CD4-positive, alpha-beta T cell treated with Interleukin-2 at 100 ng/mL for 4 hours (primary cell): ENCODE data around the gene TFIP11.

Experiments
- DNase-seq: peaks from one replicate; pipeline ENCODE4 v3.0.0-alpha.2; 2020; ENCODE audit warnings: low spot score

TFIP11 gene

DNA sequence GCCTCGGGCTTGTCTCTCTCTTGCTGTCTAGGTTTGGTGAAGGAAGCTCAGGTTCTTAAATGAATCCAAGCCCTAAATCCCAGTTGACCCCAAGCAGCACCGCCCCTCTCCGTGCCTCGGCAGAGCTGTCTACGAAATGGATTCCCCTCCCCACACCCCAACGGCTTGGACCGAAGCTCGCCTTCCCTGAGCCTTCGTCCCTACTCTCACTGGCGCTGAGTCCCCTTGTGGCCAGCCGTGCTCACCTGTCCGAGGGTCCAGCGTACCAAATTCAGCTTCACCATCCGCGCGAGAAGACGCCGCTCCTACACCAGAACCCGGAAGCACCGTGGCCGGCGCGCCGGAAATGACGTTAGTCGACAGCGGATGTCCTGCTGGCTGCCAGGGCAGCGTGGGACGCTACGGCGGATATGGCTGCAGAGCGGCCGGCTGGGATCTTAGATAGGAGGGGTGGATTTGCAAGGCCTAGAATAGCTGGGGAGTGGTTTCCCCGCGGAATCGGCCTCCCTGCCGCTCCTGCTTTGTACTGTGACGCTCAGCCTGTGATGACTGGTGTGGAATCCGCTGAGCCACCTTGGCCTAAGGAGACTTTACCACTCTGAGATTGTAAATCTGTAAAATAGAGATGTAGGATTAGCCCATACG is at the start of gene TFIP11:
TFIP11 (minus strand) TSS at position 325 of the 645 bp plus-strand sequence. CDS start 2,201 bp downstream, outside the sequence.
- peak; percentile 88 for DNase-seq

DNA sequence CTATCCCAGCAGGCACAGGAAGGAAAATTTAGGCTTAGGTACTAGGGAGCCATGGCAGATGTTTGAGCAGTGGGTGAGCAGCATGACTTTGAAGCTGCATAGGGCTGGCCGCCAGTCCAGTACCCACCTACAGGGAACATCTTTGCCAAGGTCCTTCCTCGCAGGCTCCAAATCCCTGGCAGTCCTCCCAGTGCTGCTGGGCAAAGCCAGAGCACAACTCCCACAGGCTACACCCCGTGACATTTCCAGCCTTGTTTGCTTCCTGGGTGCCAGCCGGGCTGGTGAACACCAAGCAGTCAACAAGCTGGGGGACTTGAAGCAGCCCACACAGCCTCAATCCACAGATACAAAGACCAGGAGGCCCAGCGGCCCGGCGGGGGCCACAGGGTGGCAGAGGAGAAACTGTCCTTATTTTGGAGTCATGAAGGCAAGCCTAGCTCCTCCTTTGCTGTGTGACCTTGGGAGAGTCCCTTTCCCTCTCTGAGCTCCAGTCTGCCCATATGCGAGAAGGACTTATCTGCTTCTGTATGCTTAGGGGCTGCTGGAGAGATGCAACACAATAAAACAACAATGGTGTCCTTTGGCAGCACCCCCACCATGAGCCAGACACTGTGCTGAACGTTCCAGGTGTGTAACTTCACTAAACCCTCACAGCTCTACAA is 49.6 kb upstream of the TFIP11 start:
- no peak for DNase-seq

DNA sequence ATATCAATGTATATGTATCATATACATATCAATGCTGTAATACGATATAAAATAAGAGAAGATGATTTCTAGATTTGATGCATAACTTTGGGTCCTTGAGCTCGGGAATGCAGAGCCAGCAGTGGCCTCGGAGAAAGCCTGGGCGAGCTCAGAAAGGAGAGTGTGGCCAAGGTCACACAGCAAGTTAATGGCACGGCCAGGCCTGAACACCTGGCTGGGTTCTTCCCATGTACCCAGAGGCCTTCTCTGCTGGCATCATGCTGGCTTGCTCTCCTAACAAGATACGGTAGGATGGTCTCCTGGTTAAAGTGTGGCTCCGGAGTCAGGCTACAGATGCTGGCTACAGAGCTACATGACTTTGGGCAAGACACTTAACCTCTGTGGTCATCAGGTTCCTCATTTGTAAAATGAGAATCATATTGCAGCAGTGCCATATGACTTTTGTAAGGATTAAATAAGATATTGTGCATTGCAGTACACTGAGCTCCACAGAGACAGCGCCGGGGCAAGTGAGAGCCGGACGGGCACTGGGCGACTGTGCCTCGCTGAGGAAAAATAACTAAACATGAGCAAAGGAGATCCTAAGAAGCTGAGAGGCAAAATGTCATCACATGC is 47.8 kb upstream of the TFIP11 start:
- DNase-seq, result no peak

DNA sequence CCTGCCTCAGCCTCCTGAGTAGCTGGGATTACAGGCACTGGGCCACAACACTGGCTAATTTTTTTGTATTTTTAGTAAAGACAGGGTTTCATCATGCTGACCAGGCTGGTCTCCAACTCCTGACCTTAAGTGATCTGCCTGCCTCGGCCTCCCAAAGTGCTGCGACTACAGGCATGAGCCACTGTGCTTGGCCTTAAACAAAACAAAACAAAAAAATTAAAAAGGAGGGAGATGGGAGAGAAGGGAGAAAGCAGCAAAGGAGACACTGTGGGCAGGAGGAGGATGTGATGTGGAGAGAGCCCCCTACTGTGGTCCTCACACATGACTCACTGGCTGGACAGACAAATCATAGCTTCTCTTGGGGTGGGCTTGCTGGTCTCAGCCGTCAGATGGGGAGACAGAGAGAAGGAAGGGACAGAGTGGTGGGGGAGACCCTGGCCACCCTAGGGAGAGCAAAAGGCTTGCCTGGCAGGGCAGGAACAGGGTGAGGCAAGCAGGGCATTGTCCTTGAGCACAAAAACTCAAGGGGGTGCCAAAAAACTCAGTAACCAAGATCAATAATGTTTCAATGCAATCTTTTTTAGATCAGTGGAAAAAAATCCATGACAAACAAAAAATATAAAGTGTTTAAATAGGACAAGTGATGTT is 46.1 kb upstream of the TFIP11 start:
- DNase-seq, result no peak

DNA sequence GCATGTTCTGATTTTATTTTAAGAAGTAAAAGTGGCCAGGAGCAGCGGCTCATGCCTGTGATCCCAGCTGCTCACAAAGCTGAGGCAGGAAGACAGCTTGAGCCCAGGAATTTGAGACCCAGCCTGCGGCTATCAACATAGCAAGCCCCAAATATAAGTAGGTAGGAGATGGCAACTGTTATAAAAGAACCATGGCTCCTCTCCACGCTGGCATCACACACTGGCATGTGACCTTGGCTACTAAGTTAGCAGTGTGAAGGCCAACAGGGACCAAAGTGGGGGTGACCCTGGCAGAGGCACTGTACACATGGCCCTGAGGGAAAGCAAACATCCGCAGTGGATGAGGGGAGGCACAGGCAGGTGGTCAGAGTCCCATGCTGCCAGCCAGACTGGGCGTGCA is 44.6 kb upstream of the TFIP11 start:
- no peak for DNase-seq

DNA sequence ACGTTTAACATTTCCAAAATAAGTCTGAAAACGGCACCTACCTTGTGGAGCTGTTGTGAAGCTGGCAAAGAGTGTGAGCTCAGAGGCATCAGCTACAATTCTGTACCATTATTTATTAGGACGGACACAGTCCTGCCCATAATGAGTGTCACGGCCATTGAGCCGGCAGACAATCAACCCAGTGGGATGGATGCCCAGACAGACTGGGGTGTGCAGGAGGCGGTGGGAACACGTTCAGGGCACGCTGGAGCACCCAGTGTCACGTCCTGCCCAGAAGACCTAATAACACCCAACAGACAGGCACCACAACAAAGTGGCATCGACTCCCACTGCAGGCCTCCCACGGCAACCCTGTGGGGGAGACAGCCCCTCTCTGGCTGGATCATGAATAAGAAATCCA is 43.2 kb upstream of the TFIP11 start:
- no peak for DNase-seq

DNA sequence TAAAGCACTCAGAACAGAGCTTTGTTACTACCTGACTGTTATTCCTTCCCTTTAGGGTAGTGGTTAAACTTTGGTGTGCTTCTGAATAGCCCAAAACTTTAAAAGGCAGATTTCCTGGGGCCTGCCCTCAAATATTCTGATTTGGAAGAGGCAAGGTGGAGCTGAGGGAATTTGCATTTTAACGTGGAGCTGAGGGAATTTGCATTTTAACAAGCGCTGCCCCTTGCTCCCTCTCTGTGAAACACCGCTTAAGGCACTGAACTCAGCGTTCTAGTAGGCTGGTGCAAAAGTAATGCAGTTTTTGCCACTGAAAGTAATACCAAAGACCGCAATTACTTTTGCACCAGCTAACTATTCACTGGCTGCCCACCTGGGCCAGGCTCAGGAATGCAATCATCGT is 42.7 kb upstream of the TFIP11 start:
- DNase-seq, result no peak

DNA sequence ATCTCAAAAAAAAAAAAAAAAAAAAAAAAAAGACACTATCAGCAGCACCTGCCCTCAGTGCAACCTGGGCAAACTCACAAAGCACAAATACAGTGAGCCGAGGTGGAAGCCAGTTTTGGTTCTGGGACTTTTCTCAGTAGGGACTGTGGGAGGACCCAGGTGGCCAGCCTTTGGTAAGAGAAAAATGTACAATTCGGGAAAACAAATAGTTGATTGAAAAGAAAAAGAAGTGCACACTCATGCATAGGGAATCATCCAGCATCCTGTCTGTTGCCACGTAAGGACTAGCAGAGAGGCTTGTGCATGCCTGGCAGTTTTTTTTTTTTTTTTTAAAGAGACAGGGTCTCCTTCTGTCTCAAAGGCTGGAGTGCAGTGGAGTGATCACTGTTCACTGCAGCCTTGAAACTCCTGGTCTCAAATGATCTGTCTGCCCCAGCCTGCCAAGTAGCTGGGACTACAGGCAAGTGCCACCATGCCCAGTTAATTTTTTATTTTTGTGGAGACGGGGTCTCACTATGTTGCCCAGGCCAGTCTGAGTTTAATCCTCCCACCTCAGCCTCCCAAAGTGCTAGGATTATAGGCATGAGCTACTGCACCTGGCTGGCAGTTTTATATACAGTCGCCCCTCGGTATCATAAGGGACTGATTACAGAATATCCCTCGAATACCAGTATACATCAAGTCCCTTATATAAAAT is 40.9 kb upstream of the TFIP11 start:
- no peak for DNase-seq

DNA sequence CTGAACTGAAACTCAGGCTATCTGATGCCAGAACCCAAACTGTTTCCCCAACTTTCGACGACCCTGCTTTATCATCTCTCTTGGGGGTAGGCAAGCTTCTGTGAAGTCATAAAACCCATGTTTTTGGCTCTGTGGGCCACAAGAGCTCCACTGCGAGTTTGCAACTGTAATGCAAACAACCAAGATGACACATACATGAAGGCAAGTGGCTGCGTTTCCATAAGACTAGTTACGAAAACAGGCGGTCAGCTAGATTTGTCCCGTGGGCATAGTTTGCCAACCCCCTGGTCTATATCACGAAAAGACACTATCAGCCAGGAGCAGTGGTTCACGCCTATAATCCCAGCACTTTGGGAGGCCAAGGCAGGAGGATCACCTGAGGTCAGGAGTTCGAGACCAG is 40.2 kb upstream of the TFIP11 start:
- DNase-seq, result no peak

DNA sequence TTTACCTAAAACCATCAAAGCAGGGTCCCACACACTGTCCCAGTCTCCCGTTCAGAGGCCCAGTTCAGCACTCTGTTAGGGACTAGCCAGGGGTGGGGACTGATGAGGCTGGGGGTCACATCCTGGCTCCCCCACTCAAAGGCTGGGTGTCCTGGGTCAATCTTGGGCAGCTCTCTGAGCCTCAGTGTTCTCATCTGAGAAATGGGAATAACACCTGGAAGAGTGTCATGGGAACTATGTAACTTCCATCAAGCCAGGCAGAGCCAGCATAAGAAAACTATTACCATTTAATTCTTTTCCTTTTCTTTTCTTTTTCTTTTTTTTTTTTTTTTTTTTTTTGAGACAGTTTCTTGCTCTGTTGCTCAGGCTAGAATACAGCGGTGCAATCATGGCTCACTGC is 39.3 kb upstream of the TFIP11 start:
- DNase-seq, result no peak

DNA sequence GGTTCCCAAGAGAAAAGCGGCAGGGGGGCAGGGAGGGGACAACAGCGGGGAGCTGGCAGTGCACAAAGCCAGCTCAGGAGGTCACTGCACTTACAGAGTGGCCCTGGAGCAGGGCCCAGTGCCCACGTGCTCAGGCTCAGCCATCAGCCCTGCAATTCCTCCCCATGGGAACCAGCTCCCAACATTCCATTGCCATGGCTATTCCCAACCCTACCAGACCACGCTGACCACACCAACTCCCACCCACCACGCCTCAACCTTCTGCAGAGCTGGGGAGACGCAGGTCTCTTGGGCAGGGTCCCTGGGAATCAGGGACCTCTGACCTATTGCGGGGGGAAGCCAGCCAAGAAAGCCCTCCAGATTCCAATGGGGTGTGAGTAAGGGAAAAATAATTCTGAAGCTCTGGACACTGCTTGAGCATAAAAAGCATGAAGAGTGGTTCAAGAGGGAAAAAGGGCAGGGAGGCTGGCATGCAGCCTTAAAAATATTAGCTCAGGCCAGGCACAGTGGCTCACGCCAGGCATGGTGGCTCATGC is 38.3 kb upstream of the TFIP11 start:
- DNase-seq, result no peak

DNA sequence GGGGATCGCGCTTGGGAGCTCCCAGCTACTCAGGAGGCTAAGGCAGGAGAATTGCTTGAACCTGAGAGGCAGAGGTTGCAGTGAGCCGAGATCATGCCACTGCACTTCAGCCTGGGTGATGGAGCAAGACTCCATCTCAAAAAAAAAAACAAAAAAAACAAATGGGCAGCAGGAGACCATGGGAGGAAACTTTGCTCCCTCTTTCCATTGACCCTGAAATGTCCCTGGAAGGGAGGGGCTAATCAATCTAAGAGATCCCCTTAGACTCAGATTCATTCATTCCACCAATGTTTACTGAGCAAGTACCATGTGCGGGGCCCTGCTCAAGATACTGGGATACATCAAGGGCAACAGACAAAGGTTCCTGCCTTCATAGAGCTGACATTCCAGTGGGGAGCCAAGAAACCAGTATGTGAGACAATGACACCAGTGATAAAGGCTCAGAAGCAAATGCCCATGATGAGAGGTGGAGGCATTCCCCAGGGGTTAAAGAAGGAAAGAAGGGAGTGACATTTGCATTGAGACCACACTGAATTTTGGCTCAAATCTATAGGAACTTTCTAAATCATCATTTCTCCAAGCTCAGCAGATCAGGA is 37.7 kb upstream of the TFIP11 start:
- DNase-seq, result no peak

DNA sequence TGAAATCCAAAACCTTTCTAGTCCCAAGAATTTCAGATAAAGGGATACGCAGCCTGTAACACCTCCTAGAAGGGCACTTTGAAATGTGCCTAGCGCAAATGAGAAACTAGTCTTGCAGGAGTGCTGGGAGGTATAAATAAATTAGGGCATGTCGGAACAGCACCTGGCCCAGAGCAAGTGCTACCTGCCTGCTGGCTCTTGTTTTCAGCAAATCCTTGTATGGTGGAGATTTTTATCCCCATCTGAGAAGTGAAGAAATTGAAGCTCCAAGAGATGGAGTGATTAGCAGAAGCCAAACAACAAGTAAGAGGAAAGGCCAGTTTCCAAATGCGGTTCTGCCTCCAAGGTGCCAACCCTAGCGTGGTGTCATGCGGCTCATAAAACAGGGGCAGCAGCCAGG is 36.7 kb upstream of the TFIP11 start:
- no peak for DNase-seq

DNA sequence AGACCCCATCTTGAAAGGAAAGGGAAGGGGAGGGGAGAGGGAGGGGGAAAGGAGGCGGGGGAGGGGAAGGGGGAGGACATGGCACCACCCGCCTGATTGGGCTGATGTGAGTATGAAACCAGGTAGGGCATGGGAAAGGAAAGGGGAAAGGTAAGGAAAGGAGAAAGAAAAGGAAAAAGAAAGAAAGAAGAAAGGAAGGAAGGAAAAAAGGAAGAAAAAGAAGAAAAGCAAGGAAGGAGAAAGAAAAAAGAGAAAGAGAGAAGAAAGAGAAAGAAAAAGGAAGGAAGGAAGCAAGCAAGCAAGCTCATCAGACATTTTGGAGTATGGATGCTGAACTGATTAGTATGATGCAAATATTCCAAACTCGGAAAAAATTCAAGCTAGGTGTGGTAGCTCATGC is 36.0 kb upstream of the TFIP11 start:
- DNase-seq, result no peak

DNA sequence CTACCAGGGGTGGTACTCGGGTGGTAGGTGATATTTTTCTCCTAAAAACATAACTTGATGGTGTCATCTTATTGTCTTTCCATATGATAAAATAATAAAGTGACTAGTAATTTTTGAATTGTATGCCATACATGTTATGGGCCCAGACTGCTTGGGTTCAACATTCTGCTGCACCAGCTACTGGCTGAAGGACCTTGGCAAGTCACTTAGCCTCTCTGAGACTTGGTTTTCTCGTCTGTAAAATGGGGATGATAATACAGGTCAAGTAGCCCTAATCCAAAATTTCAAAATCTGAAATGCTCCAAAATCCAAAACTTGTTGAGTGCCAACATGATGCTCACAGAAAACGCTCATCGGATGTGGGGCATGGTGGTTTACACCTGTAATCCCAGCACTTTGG is 35.6 kb upstream of the TFIP11 start:
- DNase-seq, result no peak

DNA sequence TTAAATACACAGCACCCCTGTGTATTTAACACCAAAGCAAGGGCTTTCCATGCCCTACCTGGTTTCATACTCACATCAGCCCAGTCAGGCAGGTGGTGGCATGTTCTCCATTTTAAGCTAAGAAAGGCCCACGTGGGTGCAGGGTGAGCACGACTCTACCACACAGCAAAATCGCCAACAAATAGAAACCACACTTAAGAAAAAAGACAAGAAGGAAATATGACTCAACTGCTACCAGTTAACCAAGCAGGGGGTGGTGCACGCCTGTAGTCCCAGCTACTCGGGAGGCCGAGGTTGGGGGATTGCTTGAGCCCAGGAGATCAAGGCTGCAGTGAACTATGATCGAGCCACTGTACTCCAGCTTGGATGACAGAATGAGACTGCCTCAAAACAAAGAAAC is 35.2 kb upstream of the TFIP11 start:
- DNase-seq, result peak; percentile 48

DNA sequence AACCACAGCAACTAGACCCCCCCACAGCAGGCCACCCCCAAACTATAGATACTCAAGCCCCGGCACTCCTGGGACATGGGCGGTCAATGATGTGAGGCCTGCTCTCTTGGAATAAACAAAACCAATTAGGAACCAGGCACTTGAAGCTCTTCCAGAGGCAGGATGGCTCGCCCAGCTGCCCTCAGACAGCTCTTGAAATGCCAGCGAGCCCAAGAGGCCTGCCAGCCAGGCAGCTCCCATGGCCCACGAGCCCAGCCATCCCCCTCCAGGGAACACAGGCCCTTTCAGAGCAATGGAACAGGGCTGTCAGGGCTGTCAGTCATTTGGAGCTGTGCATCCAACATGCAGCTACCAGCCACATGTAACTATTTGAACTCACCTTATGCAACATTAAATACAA is 34.0 kb upstream of the TFIP11 start:
- DNase-seq, result no peak

DNA sequence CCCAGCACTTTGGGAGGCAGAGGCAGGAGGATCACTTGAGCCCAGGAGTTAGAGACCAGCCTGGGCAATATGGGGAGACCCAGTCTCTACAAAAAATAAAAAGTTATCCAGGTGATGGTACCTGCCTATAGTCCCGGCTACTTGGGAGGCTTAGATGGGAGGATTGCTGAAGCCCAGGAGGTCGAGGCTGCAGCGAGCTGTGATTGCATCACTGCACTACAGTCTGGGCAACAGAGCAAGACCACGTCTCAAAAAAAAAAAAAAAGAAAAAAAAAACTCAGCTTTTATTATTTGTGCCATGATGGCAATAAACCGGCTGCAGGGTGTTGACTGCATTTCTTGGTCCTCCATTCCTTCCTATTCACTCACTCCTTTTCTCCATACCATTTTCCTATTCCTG is 33.6 kb upstream of the TFIP11 start:
- DNase-seq, result no peak

DNA sequence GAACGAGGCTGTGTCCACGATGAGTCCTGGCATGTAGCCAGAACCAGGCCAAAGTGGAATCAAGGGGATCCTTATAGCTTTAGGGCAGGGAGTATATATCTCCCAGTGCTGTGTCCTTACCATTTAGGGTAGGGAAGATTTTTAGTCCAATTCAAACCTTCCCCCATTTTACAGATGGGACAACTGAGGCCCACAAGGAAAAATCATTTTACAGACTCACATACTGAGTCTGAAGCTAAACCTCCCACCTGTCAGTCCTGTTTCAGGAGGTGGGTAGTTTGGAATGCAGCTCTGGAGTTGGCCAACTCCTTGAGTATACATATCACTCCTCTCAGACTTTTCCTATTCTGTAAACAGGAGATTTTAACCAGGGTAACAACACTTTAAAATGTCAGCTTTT is 33.1 kb upstream of the TFIP11 start:
- DNase-seq, result no peak

DNA sequence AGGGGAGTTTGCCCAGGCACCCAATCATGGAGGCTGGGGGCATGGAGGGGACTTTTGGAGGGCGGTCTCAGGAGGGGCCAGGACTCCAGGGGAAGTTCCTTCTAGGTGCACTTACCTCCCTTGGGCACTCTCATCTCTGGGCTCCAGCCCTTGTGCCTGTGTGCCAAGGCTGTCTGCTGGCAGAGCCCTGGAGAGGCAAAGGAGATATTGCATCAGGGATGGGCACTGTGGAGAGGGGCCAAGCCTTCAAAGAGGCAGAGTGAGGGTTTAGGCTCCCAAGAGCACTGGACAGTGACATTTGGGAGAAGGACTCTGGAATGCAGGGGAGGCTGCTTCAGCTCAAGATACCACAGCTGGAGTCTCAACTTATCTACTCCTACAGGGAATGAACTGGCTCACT is 32.2 kb upstream of the TFIP11 start:
- no peak for DNase-seq

DNA sequence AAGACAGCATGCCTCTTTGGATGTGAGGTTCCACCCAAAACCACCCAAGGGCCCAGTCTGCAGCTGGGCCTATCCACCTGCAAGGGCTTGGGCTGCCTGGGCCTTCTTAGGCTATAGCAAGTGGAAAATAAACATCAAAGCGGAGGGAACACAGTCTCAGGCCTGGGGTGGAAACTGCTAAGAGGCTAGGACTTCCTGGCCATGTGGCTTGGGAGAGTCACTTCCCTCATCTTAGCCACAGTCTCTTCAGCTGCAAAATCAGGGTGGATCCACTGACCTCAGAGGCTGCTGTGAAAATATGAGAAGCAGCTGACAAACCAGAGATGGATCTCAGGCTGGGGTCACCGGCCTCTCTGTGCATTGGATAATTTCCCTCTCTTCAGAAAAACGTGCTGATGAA is 30.6 kb upstream of the TFIP11 start:
- DNase-seq, result peak; percentile 10
